GM12878 (cell line): ENCODE results near the gene C15orf62.

ENCODE experiments used
- CEBPB ChIP-seq, 2 experiments: fragments of 150-350 bp in 1 of 2; IDR thresholded peaks; 2 replicates each; pipeline ENCODE4 v1.6.1; 2012 to 2014; ENCODE audit warnings: low read depth in 2 of 2, low read length in 2 of 2, borderline replicate concordance in 1 of 2, inconsistent platforms in 1 of 2
- IKZF1 ChIP-seq: fragments of 450-650 bp; conservative IDR thresholded peaks from 2 replicates; pipeline ENCODE4 v1.6.1; 2017; ENCODE audit warnings: antibody characterized with exemption, mild to moderate bottlenecking
- JUND ChIP-seq: IDR thresholded peaks from 2 replicates; pipeline ENCODE4 v1.6.1; 2012; ENCODE audit warnings: low read depth, mild to moderate bottlenecking, low read length, improper control_type of control experiment, moderate library complexity
- MYC ChIP-seq: IDR thresholded peaks from 2 replicates; pipeline ENCODE4 v1.6.1; 2011; ENCODE audit warnings: mild to moderate bottlenecking, low read length, moderate library complexity, inconsistent platforms; ENCODE audit not compliant: insufficient read depth, insufficient replicate concordance, insufficient read length, severe bottlenecking
- NR2C2 ChIP-seq: IDR thresholded peaks from 2 replicates; pipeline ENCODE4 v1.6.1; 2011; ENCODE audit warnings: borderline replicate concordance, low read depth; ENCODE audit not compliant: control insufficient read depth, insufficient read length
- POLR2A ChIP-seq: IDR thresholded peaks from 2 replicates; pipeline ENCODE4 v1.6.1; 2011; ENCODE audit warnings: low read depth, mild to moderate bottlenecking, low read length
- POLR2AphosphoS5 ChIP-seq: IDR thresholded peaks from 2 replicates; pipeline ENCODE4 v1.6.1; 2011; ENCODE audit warnings: mild to moderate bottlenecking, low read length, inconsistent platforms
- RAD21 ChIP-seq: IDR thresholded peaks from 2 replicates; pipeline ENCODE4 v1.6.1; 2011; ENCODE audit warnings: mild to moderate bottlenecking, low read depth, low read length, moderate library complexity; ENCODE audit not compliant: insufficient read depth
- RELA ChIP-seq: fragments of 450-650 bp; IDR thresholded peaks from 2 replicates; pipeline ENCODE4 v1.8.0; 2014; ENCODE audit warnings: borderline replicate concordance; ENCODE audit not compliant: partially characterized antibody
- ZNF24 ChIP-seq: fragments of 450-650 bp; IDR thresholded peaks from 2 replicates; pipeline ENCODE4 v1.6.1; 2017; ENCODE audit warnings: antibody characterized with exemption, mild to moderate bottlenecking
- ZNF274 ChIP-seq: IDR thresholded peaks from one replicate; pipeline ENCODE4 v1.8.0; 2011; ENCODE audit not compliant: insufficient read length, insufficient read depth
- TF ChIP-seq, protein P1 (sequence below), 3 experiments: IDR thresholded peaks in 2 of 3; conservative IDR thresholded peaks in 1 of 3; 2 replicates each; pipeline ENCODE4 v1.5.1; 2011; ENCODE audit warnings: low read depth in 3 of 3, low read length in 3 of 3, mild to moderate bottlenecking in 3 of 3, control low read depth in 2 of 3, moderate library complexity in 2 of 3, inconsistent platforms in 1 of 3, mixed read lengths in 1 of 3; ENCODE audit not compliant: control insufficient read depth in 2 of 3, insufficient read depth in 1 of 3; ENCODE audit errors: extremely low read depth in 1 of 3

GRCh38 chr15:40787344-40787841, 17.6 kb downstream of the C15orf62 start:
- no peak for TF ChIP-seq POLR2AphosphoS5
- no peak for TF ChIP-seq POLR2A
- TF ChIP-seq MYC, result no peak
- no peak for TF ChIP-seq ZNF24
- TF ChIP-seq ZNF274, result no peak
- no peak for TF ChIP-seq JUND
- TF ChIP-seq RELA, result no peak
- TF ChIP-seq, protein P1, sequence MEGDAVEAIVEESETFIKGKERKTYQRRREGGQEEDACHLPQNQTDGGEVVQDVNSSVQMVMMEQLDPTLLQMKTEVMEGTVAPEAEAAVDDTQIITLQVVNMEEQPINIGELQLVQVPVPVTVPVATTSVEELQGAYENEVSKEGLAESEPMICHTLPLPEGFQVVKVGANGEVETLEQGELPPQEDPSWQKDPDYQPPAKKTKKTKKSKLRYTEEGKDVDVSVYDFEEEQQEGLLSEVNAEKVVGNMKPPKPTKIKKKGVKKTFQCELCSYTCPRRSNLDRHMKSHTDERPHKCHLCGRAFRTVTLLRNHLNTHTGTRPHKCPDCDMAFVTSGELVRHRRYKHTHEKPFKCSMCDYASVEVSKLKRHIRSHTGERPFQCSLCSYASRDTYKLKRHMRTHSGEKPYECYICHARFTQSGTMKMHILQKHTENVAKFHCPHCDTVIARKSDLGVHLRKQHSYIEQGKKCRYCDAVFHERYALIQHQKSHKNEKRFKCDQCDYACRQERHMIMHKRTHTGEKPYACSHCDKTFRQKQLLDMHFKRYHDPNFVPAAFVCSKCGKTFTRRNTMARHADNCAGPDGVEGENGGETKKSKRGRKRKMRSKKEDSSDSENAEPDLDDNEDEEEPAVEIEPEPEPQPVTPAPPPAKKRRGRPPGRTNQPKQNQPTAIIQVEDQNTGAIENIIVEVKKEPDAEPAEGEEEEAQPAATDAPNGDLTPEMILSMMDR (IDR thresholded peaks at IDR 0.05 in 2 of 3, conservative IDR thresholded peaks at IDR 0.05 in 1 of 3; ENCODE audit: control insufficient read depth in 2 of 3, extremely low read depth in 1 of 3, insufficient read depth in 1 of 3, low read depth in 3 of 3, low read length in 3 of 3), result no peak
- TF ChIP-seq NR2C2, result no peak
- no peak for TF ChIP-seq RAD21
- TF ChIP-seq CEBPB (IDR thresholded peaks at IDR 0.05; ENCODE audit: borderline replicate concordance in 1 of 2, low read depth in 2 of 2, low read length in 2 of 2), result no peak
- no peak for TF ChIP-seq IKZF1
